CD4-positive, alpha-beta memory T cell (primary cell): ENCODE results near the gene FBXO38. TPM values are rescaled to one million over a fixed set of nuclear protein-coding genes. Genes with fewer than 3 reads are reported as not detected.

Source experiments
- CTCF ChIA-PET: fragments of 350-600 bp; sonication (Branson Sonifier 250); formaldehyde crosslinking; loops from one replicate; lab custom pipeline; 2021; ENCODE audit warnings: inconsistent platforms; ENCODE audit not compliant: partially characterized antibody; lab: Charles Lee
- POLR2A ChIA-PET: fragments of 350-600 bp; sonication (Branson Sonifier 250); formaldehyde crosslinking; loops from one replicate; lab custom pipeline; 2021; ENCODE audit not compliant: partially characterized antibody; lab: Charles Lee
- DNase-seq, 5 donors: peaks; one replicate each; pipeline versions ENCODE4 v3.0.0 to v3.0.0-alpha.2; 2020 to 2022; ENCODE audit warnings: mixed read lengths in 1 of 5
- H3K27ac ChIP-seq: one replicate; pipeline ENCODE4 v1.7.0; 2013; ENCODE audit warnings: low read depth, low read length
- H3K27me3 ChIP-seq: 2 replicates; pipeline ENCODE4 v1.7.0; 2013; ENCODE audit warnings: mild to moderate bottlenecking, low read length, moderate library complexity; ENCODE audit not compliant: insufficient read depth
- H3K36me3 ChIP-seq: 2 replicates; pipeline ENCODE4 v1.7.0; 2013; ENCODE audit warnings: mild to moderate bottlenecking, low read length, moderate library complexity; ENCODE audit not compliant: insufficient read depth
- H3K4me1 ChIP-seq: 2 replicates; pipeline ENCODE4 v1.7.0; 2013; ENCODE audit warnings: mild to moderate bottlenecking, low read length, moderate library complexity; ENCODE audit not compliant: insufficient read depth
- H3K4me3 ChIP-seq, 2 donors: one replicate each; pipeline ENCODE4 v1.7.0; 2013; ENCODE audit warnings: low read length in 2 of 2, mild to moderate bottlenecking in 1 of 2
- H3K9me3 ChIP-seq, 2 donors: one replicate each; pipeline ENCODE4 v1.7.0; 2013; ENCODE audit warnings: low read length in 2 of 2, control low read depth in 1 of 2; ENCODE audit not compliant: control insufficient read depth in 1 of 2
- H3K27ac Mint-ChIP-seq, 7 donors: one replicate each; pipeline ENCODE4 v1.8.0; 2020 to 2021; ENCODE audit warnings: mixed read lengths in 7 of 7, mild to moderate bottlenecking in 6 of 7, inconsistent platforms in 3 of 7, moderate library complexity in 3 of 7
- H3K27me3 Mint-ChIP-seq, 2 donors: one replicate each; pipeline ENCODE4 v1.8.0; 2020 to 2021; ENCODE audit warnings: mixed read lengths in 2 of 2
- H3K36me3 Mint-ChIP-seq, 2 donors: one replicate each; pipeline ENCODE4 v1.8.0; 2020 to 2021; ENCODE audit warnings: mixed read lengths in 2 of 2, inconsistent platforms in 1 of 2, mild to moderate bottlenecking in 1 of 2
- H3K4me1 Mint-ChIP-seq, 4 donors: one replicate each; pipeline ENCODE4 v1.8.0; 2020 to 2021; ENCODE audit warnings: mixed read lengths in 4 of 4, mild to moderate bottlenecking in 1 of 4
- H3K4me3 Mint-ChIP-seq, 8 donors: one replicate each; pipeline ENCODE4 v1.8.0; 2020 to 2021; ENCODE audit warnings: mixed read lengths in 8 of 8, mild to moderate bottlenecking in 7 of 8, moderate library complexity in 6 of 8, inconsistent platforms in 3 of 8
- H3K9me3 Mint-ChIP-seq, 8 donors: one replicate each; pipeline ENCODE4 v1.8.0; 2020 to 2021; ENCODE audit warnings: mixed read lengths in 8 of 8, mild to moderate bottlenecking in 5 of 8, inconsistent platforms in 3 of 8, moderate library complexity in 1 of 8
- intact Hi-C: fragments of 100-400 bp; cut with micrococcal nuclease; formaldehyde crosslinking; loops from one replicate; pipeline ENCODE4 v1.15.1; 2023
- polyA plus RNA-seq, 2 donors: library from polyadenylated mRNA; unstranded; fragments of 300-500 nt; fragmentation: Illumina TruSeq; gene quantifications; one replicate each; pipeline ENCODE4 v1.2.3, GENCODE V29; 2021
- total RNA-seq, 2 experiments: library from RNA; stranded (reverse); gene quantifications; one replicate each; pipeline ENCODE4 v1.2.3, GENCODE V29; 2021

FBXO38 gene
- total and polyA plus RNA-seq, 4 experiments from 2014 or later: 7.6 to 78.3 (median 50.8) TPM

DNA sequence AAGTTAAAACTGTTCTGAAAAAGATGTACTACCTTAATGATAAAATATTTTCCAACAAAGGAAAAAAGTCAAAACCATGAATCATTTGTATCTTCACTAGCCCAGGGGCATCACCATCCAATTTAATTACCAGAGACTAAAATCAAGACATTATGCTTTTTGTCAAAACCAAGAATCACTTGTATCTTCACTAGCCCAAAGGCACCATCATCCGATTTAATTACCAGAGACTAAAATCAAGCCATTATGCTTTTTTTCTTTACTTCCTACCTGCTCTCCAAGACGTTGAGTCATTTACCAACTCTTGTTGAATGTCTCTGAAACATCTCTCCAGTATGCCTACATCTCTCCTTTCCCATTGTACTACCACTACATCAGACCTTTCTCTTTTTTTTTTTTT is 37.9 kb downstream of the FBXO38 start:
- peaks cover 0 to 10% (median 6%) of the 10 kb centered on the region in 4 donors for H3K4me1 Mint-ChIP-seq
- H3K27ac ChIP-seq: no peak overlapping the region
- no peaks in the 10 kb centered on the region for H3K9me3 ChIP-seq
- H3K27me3 Mint-ChIP-seq: no peaks in the 10 kb centered on the region
- H3K27me3 ChIP-seq: no peaks in the 10 kb centered on the region
- H3K36me3 ChIP-seq: peaks cover 68% of the 10 kb centered on the region
- no peak overlapping the region for H3K4me3 Mint-ChIP-seq
- peak overlapping the region in 5 of 7 donors; percentile 1 to 66 (median 36) for H3K27ac Mint-ChIP-seq
- POLR2A ChIA-PET: interaction anchor here (0.6 kb wide), 1 partner anchor 175 kb away, joined by 3 read pairs; no protein-coding TSS in a partner anchor
- intact Hi-C loops: no loop called here
- no peaks in the 10 kb centered on the region for H3K9me3 Mint-ChIP-seq
- peaks cover 70 to 86% of the 10 kb centered on the region in 2 donors for H3K36me3 Mint-ChIP-seq
- no peaks in the 10 kb centered on the region for H3K4me1 ChIP-seq
- H3K4me3 ChIP-seq: no peak overlapping the region
- no peak for DNase-seq
- CTCF ChIA-PET: interaction anchor here (1.5 kb wide), 2 partner anchors 22 to 309 kb away, joined by 4 to 10 read pairs; no protein-coding TSS in a partner anchor

DNA sequence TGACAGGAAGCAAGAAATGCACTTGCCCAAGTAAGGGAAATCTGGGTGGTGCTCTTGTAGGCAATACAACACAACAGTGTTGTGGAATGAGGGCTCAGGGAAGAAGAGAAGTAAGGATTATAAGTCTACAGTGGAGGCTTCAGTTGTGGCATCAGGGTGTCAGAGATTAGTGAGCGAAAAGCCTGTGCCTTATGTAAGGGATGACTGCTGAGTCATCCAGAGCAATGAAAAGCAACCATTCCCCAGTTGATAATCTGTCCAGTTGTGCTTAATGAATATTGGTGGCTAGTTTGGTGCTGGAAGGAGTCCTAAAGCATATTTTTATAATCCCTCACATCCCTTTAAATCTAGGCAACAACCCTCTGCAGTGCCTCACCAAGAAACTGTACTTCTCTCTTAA is 42.0 kb downstream of the FBXO38 start:
- CTCF ChIA-PET: interaction anchor here (2.3 kb wide), 1 partner anchor 18 kb away, joined by 14 read pairs; no protein-coding TSS in a partner anchor
- Mint-ChIP-seq H3K4me3 (no peak overlapping the region), H3K36me3 (peaks cover 68 to 80% of the 10 kb centered on the region in 2 donors), H3K9me3 (no peaks in the 10 kb centered on the region), H3K27me3 (no peaks in the 10 kb centered on the region), H3K4me1 (peaks cover 8 to 21% (median 12%) of the 10 kb centered on the region in 4 donors), H3K27ac (peak overlapping the region in 2 of 7 donors; percentile 5 to 77)
- no peak for DNase-seq
- POLR2A ChIA-PET: no interaction called here
- Histone ChIP-seq H3K36me3 (peaks cover 59% of the 10 kb centered on the region), H3K4me1 (no peaks in the 10 kb centered on the region), H3K4me3 (no peak overlapping the region), H3K27me3 (no peaks in the 10 kb centered on the region), H3K27ac (no peak overlapping the region), H3K9me3 (no peaks in the 10 kb centered on the region)
- intact Hi-C loops: no loop called here

DNA sequence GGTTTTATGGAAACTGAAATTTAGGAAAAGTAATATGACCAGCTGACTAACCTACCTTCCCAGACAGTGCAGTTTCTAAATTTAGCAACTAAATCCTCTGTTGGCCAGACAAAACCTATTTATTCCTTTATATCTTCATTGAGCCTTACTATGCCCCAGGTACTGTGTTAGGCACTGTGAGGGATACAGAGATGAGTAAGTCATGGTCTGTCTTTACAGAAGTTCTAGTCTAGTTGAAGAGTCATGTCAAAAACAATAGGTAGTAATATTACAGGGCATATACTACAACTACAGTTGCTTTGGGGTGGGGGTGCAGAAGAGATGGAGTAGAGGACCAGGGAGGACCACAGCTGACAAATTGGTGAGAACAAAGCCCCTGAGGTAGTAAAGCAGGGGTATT is 42.8 kb downstream of the FBXO38 start:
- CTCF ChIA-PET: interaction anchor here (2.3 kb wide), 1 partner anchor 17 kb away, joined by 14 read pairs; no protein-coding TSS in a partner anchor

DNA sequence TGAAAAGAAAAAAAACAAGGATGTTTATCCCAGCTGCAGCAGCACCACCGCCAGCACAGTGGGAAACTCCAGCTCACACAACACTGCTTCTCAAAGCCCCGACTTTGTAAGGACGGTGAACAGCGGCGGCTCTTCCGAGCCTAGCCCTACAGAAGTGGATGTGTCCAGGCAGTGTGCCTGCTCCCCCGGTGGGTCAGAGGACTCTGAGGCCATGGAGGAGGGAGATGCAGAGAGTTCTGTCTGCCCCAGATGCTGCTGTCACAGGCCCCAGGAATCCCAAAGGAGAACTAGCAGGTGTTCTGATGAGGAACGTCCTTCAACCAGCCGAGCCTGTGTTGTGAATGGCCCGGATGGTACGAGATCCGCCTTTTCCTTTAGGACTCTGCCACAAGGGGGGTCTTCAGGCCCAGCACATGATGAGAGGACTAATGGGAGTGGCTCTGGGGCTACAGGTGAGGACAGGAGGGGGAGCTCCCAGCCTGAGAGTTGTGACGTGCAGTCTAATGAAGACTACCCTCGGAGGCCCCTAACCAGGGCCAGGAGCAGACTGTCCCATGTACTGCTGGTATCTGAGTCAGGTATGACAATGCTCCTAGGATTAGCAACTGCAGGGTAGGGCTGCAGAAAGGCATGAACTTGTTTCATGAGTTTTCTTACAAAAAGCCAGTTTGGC is 43.7 kb downstream of the FBXO38 start:
- Histone ChIP-seq H3K4me1 (no peaks in the 10 kb centered on the region), H3K4me3 (no peak overlapping the region), H3K36me3 (peaks cover 52% of the 10 kb centered on the region), H3K9me3 (no peaks in the 10 kb centered on the region), H3K27me3 (no peaks in the 10 kb centered on the region), H3K27ac (no peak overlapping the region)
- no peak overlapping the region for H3K4me3 Mint-ChIP-seq
- no peaks in the 10 kb centered on the region for H3K27me3 Mint-ChIP-seq
- no peak for DNase-seq
- peak overlapping the region in 3 of 7 donors; percentile 43 to 67 (median 59) for H3K27ac Mint-ChIP-seq
- POLR2A ChIA-PET: no interaction called here
- peaks cover 8 to 25% (median 10%) of the 10 kb centered on the region in 4 donors for H3K4me1 Mint-ChIP-seq
- H3K36me3 Mint-ChIP-seq: peaks cover 62 to 80% of the 10 kb centered on the region in 2 donors
- CTCF ChIA-PET: interaction anchor here (2.3 kb wide), 1 partner anchor 16 kb away, joined by 14 read pairs; no protein-coding TSS in a partner anchor
- intact Hi-C loops: no loop called here
- no peaks in the 10 kb centered on the region for H3K9me3 Mint-ChIP-seq

More for the DNA sequence above, 42.8 kb downstream of the FBXO38 start:
- Mint-ChIP-seq H3K27ac (peak overlapping the region in 4 of 7 donors; percentile 17 to 69 (median 34)), H3K4me3 (no peak overlapping the region), H3K36me3 (peaks cover 69 to 84% of the 10 kb centered on the region in 2 donors), H3K9me3 (no peaks in the 10 kb centered on the region), H3K27me3 (no peaks in the 10 kb centered on the region), H3K4me1 (peaks cover 8 to 23% (median 12%) of the 10 kb centered on the region in 4 donors)
- no peak for DNase-seq
- no peaks in the 10 kb centered on the region for H3K9me3 ChIP-seq
- H3K27ac ChIP-seq: no peak overlapping the region
- no peak overlapping the region for H3K4me3 ChIP-seq
- POLR2A ChIA-PET: no interaction called here
- intact Hi-C loops: no loop called here
- no peaks in the 10 kb centered on the region for H3K4me1 ChIP-seq
- H3K27me3 ChIP-seq: no peaks in the 10 kb centered on the region
- peaks cover 59% of the 10 kb centered on the region for H3K36me3 ChIP-seq

DNA sequence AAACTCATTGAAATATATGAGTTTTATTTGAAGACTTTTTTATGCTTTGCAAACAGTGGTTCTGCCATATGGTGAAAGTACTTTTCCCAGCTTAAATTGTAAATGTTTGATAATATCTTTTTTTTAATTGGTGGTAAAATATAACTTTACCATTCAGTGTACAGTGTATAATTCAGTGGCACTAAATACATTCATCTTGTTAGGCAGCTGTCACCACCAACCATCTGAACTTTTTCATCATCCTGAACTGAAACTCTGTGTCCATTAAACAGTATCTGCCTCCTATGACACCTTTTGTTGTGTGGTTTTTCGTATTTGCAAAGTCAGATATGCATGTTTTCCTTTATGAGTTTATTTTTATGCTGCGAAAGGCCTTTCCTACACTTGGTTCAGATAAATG is 45.1 kb downstream of the FBXO38 start:
- Histone ChIP-seq H3K36me3 (peaks cover 48% of the 10 kb centered on the region), H3K4me3 (no peak overlapping the region), H3K27me3 (no peaks in the 10 kb centered on the region), H3K4me1 (no peaks in the 10 kb centered on the region), H3K9me3 (no peaks in the 10 kb centered on the region), H3K27ac (no peak overlapping the region)
- POLR2A ChIA-PET: no interaction called here
- Mint-ChIP-seq H3K9me3 (no peaks in the 10 kb centered on the region), H3K4me1 (peaks cover 6 to 25% (median 8%) of the 10 kb centered on the region in 4 donors), H3K4me3 (no peak overlapping the region), H3K27ac (peak overlapping the region in 1 of 7 donors; percentile 47), H3K27me3 (no peaks in the 10 kb centered on the region), H3K36me3 (peaks cover 63 to 80% of the 10 kb centered on the region in 2 donors)
- intact Hi-C loops: no loop called here
- no peak for DNase-seq
- CTCF ChIA-PET: interaction anchor here (0.9 to 2.0 kb wide), 2 partner anchors 14 to 304 kb away, joined by 4 to 5 read pairs; no protein-coding TSS in a partner anchor

DNA sequence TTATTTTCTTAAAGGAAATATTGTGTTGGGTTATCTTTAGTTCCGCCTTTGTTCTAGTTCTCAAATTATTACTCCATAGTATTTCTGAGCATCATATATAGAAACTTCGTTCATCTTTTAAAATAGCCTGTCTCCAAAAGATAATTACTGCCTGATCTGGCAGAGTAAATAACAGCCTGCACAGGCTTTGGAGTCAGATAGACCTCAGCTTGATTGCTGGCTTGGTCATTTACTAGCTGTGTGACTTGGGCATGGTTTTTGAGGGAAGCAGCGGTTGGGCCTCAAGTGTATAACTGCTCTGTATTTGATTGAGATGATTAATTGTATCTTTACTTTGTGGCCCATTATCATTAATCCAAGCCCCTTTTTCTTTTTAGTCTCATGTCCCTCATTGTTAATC is 50.1 kb downstream of the FBXO38 start:
- H3K36me3 ChIP-seq: peaks cover 39% of the 10 kb centered on the region
- no peaks in the 10 kb centered on the region for H3K4me1 ChIP-seq
- Mint-ChIP-seq H3K9me3 (no peaks in the 10 kb centered on the region), H3K27me3 (no peaks in the 10 kb centered on the region), H3K4me1 (peaks cover 0 to 9% (median 3%) of the 10 kb centered on the region in 4 donors), H3K36me3 (peaks cover 39 to 65% of the 10 kb centered on the region in 2 donors), H3K27ac (no peak overlapping the region), H3K4me3 (no peak overlapping the region)
- ChIA-PET CTCF (no interaction called here), POLR2A (no interaction called here)
- no peak for DNase-seq
- H3K9me3 ChIP-seq: no peaks in the 10 kb centered on the region
- H3K27ac ChIP-seq: no peak overlapping the region
- intact Hi-C loops: no loop called here
- H3K4me3 ChIP-seq: no peak overlapping the region
- H3K27me3 ChIP-seq: no peaks in the 10 kb centered on the region

DNA sequence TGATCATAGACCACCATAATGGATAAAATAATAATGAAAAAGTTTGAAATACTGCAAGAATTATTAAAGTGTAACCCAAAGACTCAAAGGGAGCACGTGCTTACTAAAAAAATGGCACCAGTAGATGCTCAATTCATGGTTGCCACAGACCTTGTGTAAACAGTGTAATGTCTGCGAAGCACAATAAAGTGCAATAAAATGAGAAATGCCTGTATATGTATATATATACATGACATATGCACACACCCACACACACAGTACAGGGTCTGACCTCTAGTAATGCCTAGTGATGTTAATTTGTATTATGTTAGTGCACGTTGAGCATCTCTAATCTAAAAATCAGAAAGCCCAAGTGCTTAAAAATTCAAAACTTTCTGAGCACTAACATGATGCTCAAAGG is 52.3 kb downstream of the FBXO38 start:
- H3K27ac ChIP-seq: no peak overlapping the region
- no peaks in the 10 kb centered on the region for H3K27me3 ChIP-seq
- no peaks in the 10 kb centered on the region for H3K4me1 ChIP-seq
- peaks cover 60% of the 10 kb centered on the region for H3K36me3 ChIP-seq
- no peaks in the 10 kb centered on the region for H3K9me3 ChIP-seq
- peaks cover 54 to 76% of the 10 kb centered on the region in 2 donors for H3K36me3 Mint-ChIP-seq
- no peaks in the 10 kb centered on the region for H3K9me3 Mint-ChIP-seq
- no peak overlapping the region for H3K4me3 ChIP-seq
- peaks cover 0 to 5% (median under 1%) of the 10 kb centered on the region in 4 donors for H3K4me1 Mint-ChIP-seq
- ChIA-PET CTCF (no interaction called here), POLR2A (no interaction called here)
- H3K4me3 Mint-ChIP-seq: no peak overlapping the region
- no peaks in the 10 kb centered on the region for H3K27me3 Mint-ChIP-seq
- H3K27ac Mint-ChIP-seq: no peak overlapping the region
- intact Hi-C loops: no loop called here
- no peak for DNase-seq
